22Rv1 (cell line): ENCODE data around the gene FAM117B.

Experiments
- CTCF ChIP-seq: fragments of 450-650 bp; IDR thresholded peaks from 2 replicates; pipeline ENCODE4 v1.5.1; 2017; ENCODE audit warnings: mild to moderate bottlenecking
- ZFX ChIP-seq: fragments of 450-650 bp; IDR thresholded peaks from 2 replicates; pipeline ENCODE4 v1.6.1; 2017; ENCODE audit warnings: antibody characterized with exemption, borderline replicate concordance

- no peak for TF ChIP-seq CTCF
- no peak for TF ChIP-seq ZFX
Observed at GRCh38 chr2:202790676-202791075, 155.9 kb downstream of the FAM117B start.
